Breast epithelium (tissue), 4 donors: Measurements from ENCODE around the gene ASPA. TPM values are rescaled to one million over a fixed set of nuclear protein-coding genes. Genes with fewer than 3 reads are reported as not detected.
"Not testable (repeated sequence)": the region's sequence is repeated elsewhere in the genome, so short reads cannot be mapped to it uniquely, and the experiment has no call there.

Experiments used
- DNase-seq, 2 donors: peaks; one replicate each; pipeline ENCODE4 v3.0.0-alpha.2; 2019; ENCODE audit warnings: low spot score in 2 of 2
- H3K27ac ChIP-seq, 2 donors: fragments of 200-600 bp; sonication (generic) in 1 of 2; one replicate each; pipeline ENCODE4 v1.5.1; 2016 to 2019; ENCODE audit warnings: mild to moderate bottlenecking in 1 of 2
- H3K27me3 ChIP-seq, 2 donors: fragments of 200-600 bp; sonication (generic) in 1 of 2; one replicate each; pipeline versions ENCODE4 v1.5.1 to v1.6.0; 2017 to 2019; ENCODE audit warnings: control low read depth in 1 of 2, mild to moderate bottlenecking in 1 of 2
- H3K36me3 ChIP-seq: fragments of 200-600 bp; one replicate; pipeline ENCODE4 v1.5.1; 2019
- H3K4me1 ChIP-seq, 2 donors: fragments of 200-600 bp; sonication (generic); one replicate each; pipeline ENCODE4 v1.5.1; 2016 to 2019; ENCODE audit warnings: control low read depth in 1 of 2
- H3K4me3 ChIP-seq, 3 donors: fragments of 200-600 bp; sonication (generic); 1 replicate in 2 of 3; 2 replicates in 1 of 3; pipeline ENCODE4 v1.5.1; 2016 to 2019; ENCODE audit warnings: mild to moderate bottlenecking in 3 of 3, moderate library complexity in 2 of 3
- H3K9me3 ChIP-seq, 2 donors: fragments of 200-600 bp; sonication (generic) in 1 of 2; one replicate each; pipeline ENCODE4 v1.5.1; 2016 to 2019; ENCODE audit warnings: control low read depth in 1 of 2
- POLR2A ChIP-seq: fragments of 450-650 bp; IDR thresholded peaks from one replicate; pipeline ENCODE4 v1.6.1; 2016; ENCODE audit warnings: antibody characterized with exemption, mild to moderate bottlenecking, moderate library complexity
- POLR2AphosphoS5 ChIP-seq, 3 donors: sonication (generic); formaldehyde crosslinking; IDR thresholded peaks; one replicate each; pipeline ENCODE4 v1.6.1; 2017; ENCODE audit warnings: antibody characterized with exemption in 3 of 3
- intact Hi-C: fragments of 100-400 bp; cut with DNase I; formaldehyde crosslinking; loops from one replicate; pipeline ENCODE4 v1.15.1; 2023; ENCODE audit warnings: low total_unique reads
- total RNA-seq, 3 donors: library from RNA; depleted of rRNA; stranded (reverse); fragments of >200 nt; gene quantifications; one replicate each; pipeline ENCODE4 v1.1.0, GENCODE V29; 2016
- TF ChIP-seq, protein P1 (sequence below), 3 donors: fragments of 450-650 bp; IDR thresholded peaks; one replicate each; pipeline ENCODE4 v1.5.1; 2016 to 2017; ENCODE audit warnings: antibody characterized with exemption in 3 of 3, mild to moderate bottlenecking in 3 of 3, moderate library complexity in 3 of 3

Gene ASPA
- total RNA-seq, 3 donors from 2014 or later, result 0.98 to 3.8 (median 1.6) TPM

GRCh38 chr17:3447625-3448024, 28.2 kb upstream of the ASPA start:
- TF ChIP-seq POLR2A (no peak), POLR2AphosphoS5 (IDR thresholded peaks at IDR 0.05) (no peak)
- TF ChIP-seq, protein P1, sequence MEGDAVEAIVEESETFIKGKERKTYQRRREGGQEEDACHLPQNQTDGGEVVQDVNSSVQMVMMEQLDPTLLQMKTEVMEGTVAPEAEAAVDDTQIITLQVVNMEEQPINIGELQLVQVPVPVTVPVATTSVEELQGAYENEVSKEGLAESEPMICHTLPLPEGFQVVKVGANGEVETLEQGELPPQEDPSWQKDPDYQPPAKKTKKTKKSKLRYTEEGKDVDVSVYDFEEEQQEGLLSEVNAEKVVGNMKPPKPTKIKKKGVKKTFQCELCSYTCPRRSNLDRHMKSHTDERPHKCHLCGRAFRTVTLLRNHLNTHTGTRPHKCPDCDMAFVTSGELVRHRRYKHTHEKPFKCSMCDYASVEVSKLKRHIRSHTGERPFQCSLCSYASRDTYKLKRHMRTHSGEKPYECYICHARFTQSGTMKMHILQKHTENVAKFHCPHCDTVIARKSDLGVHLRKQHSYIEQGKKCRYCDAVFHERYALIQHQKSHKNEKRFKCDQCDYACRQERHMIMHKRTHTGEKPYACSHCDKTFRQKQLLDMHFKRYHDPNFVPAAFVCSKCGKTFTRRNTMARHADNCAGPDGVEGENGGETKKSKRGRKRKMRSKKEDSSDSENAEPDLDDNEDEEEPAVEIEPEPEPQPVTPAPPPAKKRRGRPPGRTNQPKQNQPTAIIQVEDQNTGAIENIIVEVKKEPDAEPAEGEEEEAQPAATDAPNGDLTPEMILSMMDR (IDR thresholded peaks at IDR 0.05), result no peak
- H3K9me3 ChIP-seq, result no peaks in the 10 kb centered on the region
- intact Hi-C loops, result no loop called here

GRCh38 chr17:3448059-3448665, 27.6 kb upstream of the ASPA start:
- intact Hi-C loops, result no loop called here
- Histone ChIP-seq H3K27me3 (no peaks in the 10 kb centered on the region), H3K36me3 (no peaks in the 10 kb centered on the region), H3K9me3 (no peaks in the 10 kb centered on the region), H3K4me3 (no peak overlapping the region), H3K27ac (no peak overlapping the region), H3K4me1 (no peaks in the 10 kb centered on the region)
- DNase-seq, result no peak
- TF ChIP-seq, protein P1 (IDR thresholded peaks at IDR 0.05), result no peak
- TF ChIP-seq POLR2A (no peak), POLR2AphosphoS5 (IDR thresholded peaks at IDR 0.05) (no peak)

More at GRCh38 chr17:3447625-3448024, 28.2 kb upstream of the ASPA start:
- H3K4me1 ChIP-seq, result no peaks in the 10 kb centered on the region
- no peak overlapping the region for H3K27ac ChIP-seq
- no peak overlapping the region for H3K4me3 ChIP-seq
- no peaks in the 10 kb centered on the region for H3K27me3 ChIP-seq
- DNase-seq, result no peak
- no peaks in the 10 kb centered on the region for H3K36me3 ChIP-seq

GRCh38 chr17:3466355-3466754, 9.4 kb upstream of the ASPA start:
- H3K4me3 ChIP-seq, H3K36me3 ChIP-seq, H3K4me1 ChIP-seq, DNase-seq, H3K9me3 ChIP-seq, H3K27ac ChIP-seq, H3K27me3 ChIP-seq, intact Hi-C loops: not testable (repeated sequence)

GRCh38 chr17:3469529-3469928, 6.3 kb upstream of the ASPA start:
- no peak for DNase-seq
- H3K36me3 ChIP-seq, result no peaks in the 10 kb centered on the region
- TF ChIP-seq POLR2A (no peak), POLR2AphosphoS5 (IDR thresholded peaks at IDR 0.05) (no peak)
- TF ChIP-seq, protein P1 (IDR thresholded peaks at IDR 0.05), result no peak
- H3K27me3 ChIP-seq, result no peaks in the 10 kb centered on the region
- H3K9me3 ChIP-seq, result no peaks in the 10 kb centered on the region
- no peak overlapping the region for H3K4me3 ChIP-seq
- intact Hi-C loops, result no loop called here
- H3K4me1 ChIP-seq, result no peaks in the 10 kb centered on the region
- no peak overlapping the region for H3K27ac ChIP-seq

- H3K36me3 ChIP-seq, result no peaks in the 10 kb centered on the region
- no peaks in the 10 kb centered on the region for H3K27me3 ChIP-seq
- H3K27ac ChIP-seq, result no peak within 1 kb of the TSS
- TF ChIP-seq, protein P1 (IDR thresholded peaks at IDR 0.05), result no peak
- TF ChIP-seq POLR2A (no peak), POLR2AphosphoS5 (IDR thresholded peaks at IDR 0.05) (no peak)
- intact Hi-C loops, result no loop called here
- H3K9me3 ChIP-seq, result no peaks in the 10 kb centered on the region
- H3K4me1 ChIP-seq, result no peaks in the 10 kb centered on the region
- no peak for DNase-seq
- H3K4me3 ChIP-seq, result no peak within 1 kb of the TSS
Measured at GRCh38 chr17:3471599-3471998, 4.2 kb upstream of the ASPA start, which contains the start of gene SPATA22. SPATA22 (minus strand) TSS chr17:3471819; CDS start chr17:3469325, 2,494 bp downstream.

DNA sequence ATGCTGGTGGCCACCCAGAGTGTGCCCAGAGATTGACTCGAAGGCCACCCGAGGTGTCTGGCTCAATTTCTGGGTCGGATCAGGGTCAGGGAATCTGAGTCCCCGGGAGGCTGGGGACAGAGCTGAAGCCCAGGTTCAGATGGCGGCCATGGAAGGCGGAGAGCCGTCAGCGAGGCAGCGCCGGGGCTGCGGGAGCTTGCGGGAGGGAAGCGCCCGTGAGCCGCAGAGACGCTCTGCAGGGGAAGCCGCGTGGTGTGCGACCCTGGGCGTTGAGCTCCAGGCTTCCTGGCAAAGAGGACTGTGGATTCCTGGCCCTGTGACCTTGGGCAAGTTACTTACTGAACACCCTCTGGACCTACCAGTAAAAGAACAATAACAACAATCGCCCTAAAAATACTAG, 3.7 kb upstream of the ASPA start:
- no peaks in the 10 kb centered on the region for H3K9me3 ChIP-seq
- intact Hi-C loops, result no loop called here

More for the DNA sequence above, 3.7 kb upstream of the ASPA start:
- no peak for DNase-seq
- TF ChIP-seq, protein P1 (IDR thresholded peaks at IDR 0.05), result no peak
- TF ChIP-seq POLR2A (no peak), POLR2AphosphoS5 (IDR thresholded peaks at IDR 0.05) (no peak)
- Histone ChIP-seq H3K36me3 (no peaks in the 10 kb centered on the region), H3K27me3 (no peaks in the 10 kb centered on the region), H3K4me1 (no peaks in the 10 kb centered on the region), H3K27ac (no peak overlapping the region), H3K4me3 (no peak overlapping the region)
